GM21381 (cell line): ENCODE data around the gene HOXC12.

Source experiments
- ATAC-seq: cut with Tn5 transposase; IDR thresholded peaks from one replicate; pipeline ENCODE4 v1.9.1; 2021; ENCODE audit warnings: mild to moderate bottlenecking, moderate library complexity; ENCODE audit not compliant: unreplicated experiment

HOXC12 gene

DNA sequence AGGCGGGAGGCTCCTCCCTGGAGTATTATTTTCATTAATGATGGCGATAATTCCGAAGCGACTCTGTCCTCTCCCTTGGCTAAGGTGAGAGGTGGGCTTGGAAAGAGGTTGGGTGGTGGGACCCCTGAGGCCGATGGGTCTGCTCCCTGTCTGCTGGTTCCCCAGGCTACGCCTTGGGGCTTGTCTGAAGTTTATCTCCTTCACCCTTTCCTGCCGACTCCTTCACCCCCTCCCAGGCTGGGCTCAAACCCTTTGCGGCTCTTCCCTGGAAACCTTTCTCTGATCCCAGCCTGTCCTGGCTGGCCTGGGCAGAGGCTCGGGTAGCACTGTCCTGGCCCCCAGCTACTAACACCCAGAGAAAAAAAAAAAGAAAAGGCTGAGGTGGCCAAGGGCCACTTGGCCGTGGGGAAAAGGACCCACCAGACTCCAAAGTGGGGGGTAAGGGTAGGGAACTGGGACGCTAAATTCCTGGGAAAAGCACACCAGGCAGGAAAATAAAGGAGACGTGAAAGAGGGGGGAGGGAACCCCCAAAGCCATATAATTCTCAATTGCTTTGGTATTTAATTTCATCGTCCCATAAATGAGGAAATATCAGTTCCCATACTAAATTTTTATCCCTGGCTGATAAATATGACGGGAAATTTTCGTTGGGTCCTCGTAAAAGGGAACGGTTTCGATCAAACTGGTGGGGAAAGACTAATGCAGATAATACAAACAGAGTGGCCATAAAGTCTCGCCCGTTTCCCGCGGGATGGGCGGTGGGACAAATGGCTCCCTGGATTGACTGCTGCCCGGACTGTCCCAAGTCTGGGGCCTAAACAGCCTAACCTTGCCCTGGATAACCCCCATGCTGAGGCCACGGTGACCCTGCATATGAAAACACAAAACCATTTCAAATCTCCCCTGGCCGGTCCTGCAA is 28.2 kb downstream of the HOXC12 start:
- no peak for ATAC-seq

DNA sequence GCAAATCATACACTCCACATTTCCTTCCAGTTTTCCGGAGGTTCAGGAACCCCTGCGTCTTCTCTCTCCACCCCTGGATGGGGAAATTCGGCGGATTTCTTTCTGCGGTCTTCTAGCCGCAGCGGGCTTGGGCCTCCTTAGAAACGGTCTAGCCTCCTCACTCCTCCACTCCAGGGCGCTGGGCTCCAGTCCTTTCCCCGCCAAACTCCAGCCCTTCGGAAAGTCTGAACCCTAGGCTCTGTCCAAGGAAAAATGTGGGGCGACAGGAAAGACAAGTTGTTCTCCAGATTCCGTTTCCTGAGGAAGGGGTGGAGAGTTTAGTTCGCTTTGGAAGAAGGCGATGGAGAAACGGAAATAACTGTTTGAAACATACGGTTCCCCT is 28.9 kb downstream of the HOXC12 start:
- ATAC-seq, result no peak

DNA sequence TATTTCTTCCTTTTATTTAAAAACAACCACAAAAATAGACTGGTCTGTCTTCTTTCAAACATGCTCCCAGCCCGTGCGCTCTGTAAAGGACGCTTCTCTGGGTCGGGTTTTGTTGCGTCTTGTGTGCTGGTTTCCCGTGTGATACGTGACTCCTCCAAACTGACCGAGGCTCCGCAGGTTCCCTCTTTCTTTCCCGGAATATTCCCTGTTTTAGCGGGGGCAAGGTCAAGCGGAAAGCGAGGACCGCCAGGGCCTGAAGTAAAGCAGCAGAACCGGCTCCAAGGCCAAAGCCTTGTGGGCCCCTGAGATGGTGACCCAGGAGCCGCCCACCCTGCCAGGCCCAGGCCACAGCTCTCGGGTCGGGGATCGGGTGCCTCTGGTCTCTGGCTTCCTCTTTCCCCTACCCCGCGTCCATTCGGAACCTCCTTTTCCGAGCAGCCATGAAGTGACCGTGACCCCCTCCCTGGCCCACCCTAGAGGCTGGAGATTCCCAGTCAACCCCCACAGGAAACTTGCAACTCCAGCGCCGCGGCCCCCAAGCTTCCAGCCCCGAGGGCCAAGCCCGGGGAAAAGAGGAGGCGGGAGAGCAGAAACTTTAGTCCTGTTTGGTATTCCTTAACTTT is 29.4 kb downstream of the HOXC12 start:
- no peak for ATAC-seq

DNA sequence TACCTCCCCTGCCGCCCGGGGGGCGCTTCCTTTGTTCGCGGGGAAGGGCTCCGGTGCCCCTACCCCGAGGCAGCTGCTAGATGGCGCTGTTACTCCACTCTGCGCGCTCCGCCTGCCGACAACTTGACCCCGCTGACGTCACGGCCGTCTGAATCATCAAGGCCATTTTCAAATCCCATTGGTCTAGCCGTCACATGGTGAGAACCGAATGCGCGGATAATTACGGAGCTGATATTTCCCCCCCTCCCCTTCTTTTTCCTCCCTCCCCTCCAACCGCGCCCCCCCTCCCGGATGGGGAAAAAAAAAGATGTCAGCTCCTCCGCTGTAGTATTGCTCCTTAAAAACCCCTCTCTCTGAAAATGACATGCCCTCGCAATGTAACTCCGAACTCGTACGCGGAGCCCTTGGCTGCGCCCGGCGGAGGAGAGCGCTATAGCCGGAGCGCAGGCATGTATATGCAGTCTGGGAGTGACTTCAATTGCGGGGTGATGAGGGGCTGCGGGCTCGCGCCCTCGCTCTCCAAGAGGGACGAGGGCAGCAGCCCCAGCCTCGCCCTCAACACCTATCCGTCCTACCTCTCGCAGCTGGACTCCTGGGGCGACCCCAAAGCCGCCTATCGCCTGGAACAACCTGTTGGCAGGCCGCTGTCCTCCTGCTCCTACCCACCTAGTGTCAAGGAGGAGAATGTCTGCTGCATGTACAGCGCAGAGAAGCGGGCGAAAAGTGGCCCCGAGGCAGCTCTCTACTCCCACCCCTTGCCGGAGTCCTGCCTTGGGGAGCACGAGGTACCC is 30.4 kb downstream of the HOXC12 start, which contains the start of gene HOXC10:
Gene HOXC10 (plus strand): TSS at position 246 of the 791 bp plus-strand sequence. CDS start 114 bp downstream, at position 360.
- ATAC-seq, result no peak

DNA sequence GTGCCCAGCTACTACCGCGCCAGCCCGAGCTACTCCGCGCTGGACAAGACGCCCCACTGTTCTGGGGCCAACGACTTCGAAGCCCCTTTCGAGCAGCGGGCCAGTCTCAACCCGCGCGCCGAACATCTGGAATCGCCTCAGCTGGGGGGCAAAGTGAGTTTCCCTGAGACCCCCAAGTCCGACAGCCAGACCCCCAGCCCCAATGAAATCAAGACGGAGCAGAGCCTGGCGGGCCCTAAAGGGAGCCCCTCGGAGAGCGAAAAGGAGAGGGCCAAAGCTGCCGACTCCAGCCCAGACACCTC is 30.9 kb downstream of the HOXC12 start:
- ATAC-seq, result no peak

DNA sequence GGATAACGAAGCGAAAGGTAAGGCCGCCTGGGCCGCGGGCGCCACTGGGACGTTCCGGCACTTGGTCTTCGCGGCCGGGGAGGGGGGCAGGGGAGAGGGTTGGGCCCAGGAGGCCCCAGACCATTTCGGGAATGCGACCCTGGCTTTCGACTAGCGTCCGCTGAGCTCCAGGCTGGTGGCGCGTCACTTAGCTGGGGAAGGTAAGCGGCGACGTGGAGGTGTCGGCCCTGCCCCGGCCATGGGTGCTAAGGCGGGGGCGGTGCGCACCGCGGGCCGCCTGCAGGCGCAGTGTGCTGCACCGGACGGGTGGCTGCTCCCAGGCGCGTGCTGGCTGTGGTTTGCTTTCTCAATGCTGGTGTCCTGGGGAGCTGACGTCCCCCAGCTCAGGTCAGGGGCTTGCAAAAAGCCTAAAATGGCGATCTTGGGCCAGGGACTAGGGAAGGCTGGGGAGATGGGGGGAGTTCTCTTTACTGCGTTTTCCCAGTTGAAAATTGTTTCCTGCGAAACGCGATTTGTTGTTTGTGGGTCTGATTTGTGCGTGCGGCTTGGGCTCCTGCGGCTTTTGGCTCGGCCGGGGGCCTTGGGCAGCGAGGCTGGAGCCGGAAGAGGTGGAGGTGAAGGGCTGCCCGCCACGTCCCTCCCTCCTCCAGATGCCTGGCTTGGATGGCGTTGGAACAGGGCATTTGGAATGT is 31.4 kb downstream of the HOXC12 start:
- no peak for ATAC-seq

DNA sequence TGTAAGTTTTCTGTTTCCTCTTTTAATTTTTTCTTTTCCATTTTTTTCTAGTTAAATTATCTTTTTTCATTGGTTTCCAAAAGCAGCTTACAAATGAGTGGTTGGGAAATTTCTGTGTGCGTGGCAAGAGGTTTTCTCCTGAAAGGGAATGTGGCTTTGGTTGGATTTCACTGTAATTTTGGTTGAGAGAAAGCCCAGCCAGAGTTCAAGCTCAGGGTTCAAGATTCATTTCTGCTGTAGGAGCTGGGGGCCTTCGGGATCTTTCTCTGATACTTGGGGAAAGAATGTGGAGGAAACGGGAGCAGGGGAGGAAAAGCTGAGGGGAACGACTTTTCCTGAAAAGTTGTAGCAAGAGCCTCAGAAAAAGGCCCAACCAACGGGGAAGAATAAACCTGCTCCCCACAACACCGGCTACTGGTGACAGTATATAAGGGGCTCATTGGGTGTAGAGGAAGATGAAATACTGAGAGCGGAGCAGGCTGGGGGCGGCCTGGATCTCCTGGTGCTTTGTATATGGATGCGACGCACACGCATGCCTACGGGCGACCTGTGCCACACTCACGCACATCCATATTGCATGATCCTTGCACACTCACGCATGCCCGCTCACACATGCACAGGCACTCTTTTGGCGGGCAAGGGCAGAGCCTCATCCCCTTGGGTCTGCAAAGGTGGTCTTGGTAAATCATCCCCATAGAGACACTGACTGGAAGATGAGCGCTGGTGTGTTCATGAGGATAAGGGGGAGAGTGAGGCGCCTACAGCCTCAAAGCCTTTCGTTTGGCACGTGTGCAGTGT is 32.2 kb downstream of the HOXC12 start:
- ATAC-seq, result no peak

DNA sequence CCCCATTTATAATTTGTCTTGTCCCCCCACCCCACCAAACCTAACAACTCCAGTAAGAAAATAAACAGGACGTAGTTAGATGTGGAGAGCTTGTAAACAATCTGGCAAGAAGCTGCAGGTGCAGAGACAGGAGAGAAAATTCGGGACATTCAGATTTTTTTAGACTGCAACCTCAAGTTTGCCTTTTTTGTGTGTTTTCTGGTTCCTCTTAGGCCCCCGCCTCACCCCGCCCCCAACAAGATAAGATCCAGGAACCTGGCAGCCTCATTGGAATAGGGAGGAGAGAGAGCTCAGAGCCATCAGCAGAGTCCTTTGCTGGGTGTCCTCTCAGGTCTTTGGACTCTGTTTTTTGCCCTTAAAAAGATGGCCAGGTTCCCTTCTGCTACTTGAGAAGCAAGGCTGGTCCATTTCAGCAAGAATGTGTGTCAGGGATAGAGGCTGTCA is 33.1 kb downstream of the HOXC12 start:
- no peak for ATAC-seq

DNA sequence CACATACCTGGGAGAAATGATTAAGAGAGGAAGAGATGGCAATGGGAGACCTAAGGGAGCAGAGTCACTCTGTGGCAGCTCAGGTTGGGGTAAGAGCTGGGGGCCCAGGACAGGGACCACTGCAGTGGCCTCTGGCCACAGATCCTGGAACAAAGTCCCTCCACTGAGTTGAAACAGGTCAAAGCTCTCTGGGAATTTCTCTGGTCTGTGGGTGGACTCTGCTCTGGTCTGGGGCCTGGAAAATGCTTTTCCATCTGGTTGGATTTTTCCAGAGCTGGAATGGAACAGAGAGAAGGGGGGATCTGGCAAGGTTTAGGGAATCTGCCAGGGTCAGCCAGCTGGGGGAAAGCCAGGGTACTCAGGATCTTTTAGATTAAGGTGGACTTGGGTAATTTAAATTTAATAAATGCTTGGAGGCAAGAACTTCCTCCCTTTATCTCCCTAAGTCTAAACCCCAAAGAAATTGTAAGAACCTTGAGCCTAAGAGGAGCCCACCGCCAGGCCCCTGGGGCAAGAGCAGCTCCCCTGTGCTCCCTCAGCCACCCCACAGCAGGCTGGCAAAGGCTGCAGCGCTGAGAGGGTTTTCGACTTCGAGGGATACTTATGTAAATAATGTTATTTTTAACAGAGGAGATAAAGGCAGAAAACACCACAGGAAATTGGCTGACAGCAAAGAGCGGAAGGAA is 34.0 kb downstream of the HOXC12 start:
- no peak for ATAC-seq

DNA sequence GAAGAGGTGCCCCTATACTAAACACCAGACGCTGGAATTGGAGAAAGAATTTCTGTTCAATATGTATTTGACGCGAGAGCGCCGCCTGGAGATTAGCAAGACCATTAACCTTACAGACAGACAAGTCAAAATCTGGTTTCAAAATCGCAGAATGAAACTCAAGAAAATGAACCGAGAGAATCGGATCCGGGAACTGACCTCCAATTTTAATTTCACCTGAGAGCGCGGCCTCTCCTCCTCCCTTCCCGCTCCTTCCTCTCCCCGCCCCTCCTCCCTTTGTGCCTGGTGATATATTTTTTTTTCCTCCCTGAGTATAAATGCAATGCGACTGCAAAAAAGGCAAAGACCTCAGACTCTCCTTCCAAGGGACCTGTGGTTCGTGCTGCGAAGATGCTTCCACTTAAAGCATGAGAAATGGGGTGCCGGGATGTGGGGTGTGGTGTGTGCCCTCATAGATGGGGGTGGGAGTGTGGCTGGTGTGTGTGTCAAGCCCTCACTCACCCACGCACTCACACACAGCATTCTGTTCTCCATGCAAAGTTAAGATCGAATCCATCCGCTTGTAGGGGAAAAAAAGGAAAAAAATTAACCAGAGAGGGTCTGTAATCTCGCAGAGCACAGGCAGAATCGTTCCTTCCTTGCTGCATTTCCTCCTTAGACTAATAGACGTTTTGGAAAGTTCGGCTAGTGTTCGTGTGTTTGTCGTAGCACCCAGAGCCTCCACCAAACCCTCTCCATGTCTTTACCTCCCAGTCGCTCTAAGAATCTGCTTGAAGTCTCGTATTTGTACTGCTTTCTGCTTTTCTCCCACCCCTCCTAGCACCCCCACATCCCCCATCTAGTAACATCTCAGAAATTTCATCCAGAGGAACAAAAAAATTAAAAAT is 34.8 kb downstream of the HOXC12 start:
- ATAC-seq, result no peak

DNA sequence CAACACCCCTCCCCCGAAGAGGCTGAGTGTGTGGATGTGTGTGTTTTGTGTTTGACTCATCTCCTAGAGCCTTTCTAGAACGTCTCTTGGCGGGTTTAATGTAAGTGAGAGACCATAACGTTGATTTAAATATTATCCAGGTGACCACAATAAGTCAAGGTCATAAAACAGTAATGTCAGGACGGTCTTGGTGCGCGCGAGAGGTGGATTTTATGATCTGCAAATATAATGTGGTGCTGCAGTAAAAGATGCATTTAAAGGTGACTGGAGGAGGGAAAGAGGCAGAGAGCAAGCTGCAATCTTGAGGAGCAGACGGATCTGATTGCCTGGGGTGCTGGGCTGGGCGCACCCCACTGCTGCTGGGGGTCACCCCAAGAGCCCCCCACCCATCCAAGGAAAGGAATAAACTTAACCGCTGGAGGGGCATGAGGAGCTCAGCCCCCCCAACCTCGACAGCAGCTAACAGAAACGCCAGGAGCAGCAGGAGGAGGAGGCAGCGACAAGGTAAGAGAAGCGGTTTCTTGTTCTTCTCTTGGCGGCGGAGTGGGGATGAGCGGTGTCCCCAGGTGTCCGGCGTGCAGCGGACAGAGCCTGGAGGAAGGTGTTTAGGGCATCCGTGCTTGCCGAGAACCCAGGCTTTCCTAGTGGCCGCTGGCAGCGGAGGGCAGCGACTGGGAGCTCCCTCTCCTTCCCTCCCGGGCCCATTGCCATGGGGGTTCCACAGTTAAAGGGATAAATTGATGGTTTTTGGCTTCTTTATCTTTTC is 35.8 kb downstream of the HOXC12 start:
- no peak for ATAC-seq

DNA sequence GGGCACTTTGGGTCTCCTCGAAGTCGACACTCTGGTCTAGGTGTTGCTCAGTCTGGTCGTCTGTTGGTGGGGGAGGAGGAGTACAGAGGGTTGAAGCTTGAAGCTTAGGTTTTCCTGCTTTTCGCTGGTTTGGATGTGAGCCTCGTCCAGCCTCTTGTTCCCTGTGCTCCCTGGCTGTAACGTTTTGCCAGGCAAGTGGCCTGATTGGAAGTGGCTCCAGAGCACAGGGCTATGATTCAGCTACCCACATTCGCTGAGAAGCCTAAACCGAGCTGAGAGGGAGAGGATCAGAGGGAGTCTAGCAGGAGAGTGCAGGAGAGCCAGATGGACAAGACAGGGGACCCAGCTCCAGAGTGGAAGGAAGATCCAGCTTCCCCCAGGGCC is 36.4 kb downstream of the HOXC12 start:
- ATAC-seq, result no peak

DNA sequence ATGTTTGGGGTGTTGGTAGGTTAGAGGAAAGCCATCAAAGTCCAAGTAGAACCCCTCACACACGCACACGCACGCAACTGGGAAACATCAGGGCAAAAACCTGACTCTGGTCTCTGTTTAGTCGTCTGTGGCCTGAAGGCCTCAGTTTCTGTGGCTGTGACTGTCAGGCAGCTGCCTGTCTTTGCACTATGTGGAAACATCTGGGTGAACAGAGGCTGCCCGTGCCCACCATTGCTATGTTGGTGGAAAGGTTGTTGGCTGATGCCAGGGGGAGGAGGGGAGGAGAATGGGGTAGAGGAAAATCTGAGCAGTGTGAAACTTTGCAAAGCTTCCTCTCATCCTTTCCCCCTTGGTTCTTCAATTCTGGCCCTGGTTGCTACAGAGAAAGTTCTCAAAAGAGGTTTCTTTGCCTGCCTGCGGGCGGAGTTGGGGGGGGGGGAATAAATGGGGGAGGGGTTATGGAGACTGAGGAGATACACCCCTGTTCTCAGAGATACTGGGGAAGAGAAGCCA is 37.7 kb downstream of the HOXC12 start:
- no peak for ATAC-seq

DNA sequence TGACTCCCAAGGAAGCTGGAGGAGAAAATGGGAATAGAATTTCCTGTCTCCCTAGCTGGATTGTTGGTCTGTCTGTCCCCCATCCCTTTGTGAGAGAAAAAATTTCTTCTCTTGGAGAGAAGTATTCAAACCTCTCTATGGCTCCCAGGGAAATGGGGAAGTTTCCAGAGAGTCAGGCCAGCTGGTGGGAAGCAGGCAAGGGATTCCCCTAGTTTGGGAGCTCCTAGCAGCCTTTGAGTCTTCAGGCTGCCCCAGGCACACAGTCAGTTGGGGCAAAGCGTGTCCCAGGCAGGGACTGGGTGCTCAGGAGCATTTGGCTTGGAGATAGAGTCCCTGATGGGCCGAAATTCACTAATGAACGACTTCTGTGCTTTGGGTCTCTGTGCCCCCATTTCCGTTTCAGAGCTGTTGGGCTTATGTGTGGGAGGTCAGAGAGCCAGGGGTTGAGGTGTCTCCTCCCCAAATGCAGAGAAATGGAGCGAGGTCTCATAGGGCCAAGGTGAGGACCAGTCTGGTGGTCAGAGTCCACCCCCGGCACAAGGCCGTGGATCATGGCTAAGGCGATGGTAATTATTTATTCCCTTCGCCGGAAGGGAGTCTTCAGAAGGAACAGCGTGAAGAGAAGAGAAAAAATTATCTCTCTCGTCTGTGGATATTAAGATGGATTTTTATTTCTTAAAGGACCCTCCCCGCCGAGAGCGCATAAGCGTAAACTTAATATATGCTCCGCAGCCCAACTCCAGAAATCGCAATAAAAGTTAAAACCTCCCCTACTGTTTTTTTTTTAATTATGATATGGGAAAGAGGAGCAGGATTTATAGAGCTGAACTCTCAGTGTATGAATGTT is 38.7 kb downstream of the HOXC12 start:
- no peak for ATAC-seq

DNA sequence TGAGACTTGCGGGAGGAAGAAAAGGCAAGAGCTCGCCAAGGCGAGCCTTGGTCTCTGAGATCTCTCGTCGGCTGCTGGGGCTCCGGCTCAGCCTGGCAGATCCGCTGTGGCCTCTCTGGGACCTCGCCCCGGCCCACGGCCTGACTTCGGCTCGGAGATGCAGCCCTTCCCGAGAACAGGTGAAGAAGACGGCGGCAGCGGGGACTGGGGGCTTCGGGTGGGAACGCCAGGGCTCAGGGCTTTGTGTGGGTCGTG is 39.2 kb downstream of the HOXC12 start:
- no peak for ATAC-seq

DNA sequence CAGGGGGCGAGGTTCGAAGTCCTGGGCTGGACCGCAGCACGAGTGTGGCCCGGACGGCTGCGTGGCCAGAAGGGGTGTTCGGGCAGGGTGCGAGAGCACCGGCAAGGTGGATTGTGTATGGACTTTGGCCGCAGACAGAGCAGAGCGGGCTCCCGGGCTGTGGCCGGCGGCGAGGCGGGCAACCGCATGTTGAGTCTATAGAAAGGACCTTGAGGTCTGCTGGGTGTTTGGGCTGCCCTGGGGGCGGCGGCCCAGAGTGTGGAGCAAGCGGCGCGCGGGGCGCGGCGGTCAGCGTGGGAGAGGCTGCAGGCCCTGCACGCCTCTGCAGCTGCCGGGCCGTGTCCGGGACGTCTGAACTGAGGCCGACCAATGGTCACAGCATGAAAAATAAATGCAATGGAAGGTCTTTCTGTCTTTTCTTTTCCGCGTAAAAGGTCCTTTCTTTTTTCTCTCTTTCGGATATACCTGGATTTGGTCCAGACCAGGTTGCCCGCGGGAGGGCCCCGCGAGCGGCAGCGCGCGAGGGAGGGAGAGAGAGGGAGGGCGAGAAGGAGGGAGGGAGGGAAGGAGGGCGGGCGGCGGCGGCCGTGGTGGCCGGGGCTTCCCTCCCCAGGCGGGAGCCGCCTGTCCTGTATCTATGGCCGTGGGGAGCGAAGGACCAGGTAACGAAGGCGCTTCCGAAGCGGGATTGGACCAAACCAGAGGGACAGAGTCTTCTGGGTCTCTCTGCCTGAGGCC is 39.7 kb downstream of the HOXC12 start:
- ATAC-seq, result no peak

DNA sequence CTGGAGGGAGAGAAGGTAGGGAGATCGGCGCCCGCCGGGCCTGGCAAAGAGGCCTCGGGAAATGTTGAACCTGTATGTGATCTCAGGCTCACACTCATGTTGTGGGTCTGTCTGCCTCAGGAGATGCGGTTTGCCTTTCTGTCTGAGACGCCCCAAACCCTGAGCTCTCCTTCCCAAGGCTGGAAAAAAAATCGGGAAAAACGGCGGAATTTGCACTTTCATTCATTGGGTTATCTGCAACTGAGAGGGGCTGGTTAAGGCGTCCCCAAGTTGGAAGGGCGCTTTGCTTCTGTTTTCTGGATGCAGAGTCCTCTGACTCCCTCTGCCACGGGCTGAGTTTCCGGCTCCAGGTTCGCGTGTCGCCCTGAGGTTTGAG is 40.3 kb downstream of the HOXC12 start:
- no peak for ATAC-seq
